GM12878 (cell line): ENCODE results near the gene LRR1. TPM values are rescaled to one million over a fixed set of nuclear protein-coding genes. Genes with fewer than 3 reads are reported as not detected.
"Not testable (repeated sequence)": the region's sequence is repeated elsewhere in the genome, so short reads cannot be mapped to it uniquely, and the experiment has no call there.

Experiments used
- ATAC-seq: fragments of 200-7000 bp; cut with Tn5 transposase; 3 replicates; pipeline ENCODE4 v1.9.1; 2020; ENCODE audit warnings: mild to moderate bottlenecking, moderate library complexity
- BruUV-seq: library from RNA; stranded (reverse); fragments of 400-500 nt; replicated peaks from 2 replicates; lab custom pipeline; 2021; lab: Mats Ljungman, UMichigan
- CTCF ChIA-PET: fragments of 300-600 bp; sonication (Branson Sonifier 250); formaldehyde crosslinking; extraction: SDS; loops from one replicate; lab custom pipeline; 2021; ENCODE audit warnings: inconsistent platforms; lab: Yijun Ruan, JAX
- POLR2A ChIA-PET: fragments of 350-600 bp; formaldehyde crosslinking; extraction: SDS; loops from one replicate; lab custom pipeline; 2021; ENCODE audit warnings: inconsistent platforms; lab: Charles Lee
- RAD21 ChIA-PET: fragments of 300-600 bp; sonication (Branson Sonifier 250); formaldehyde crosslinking; loops from one replicate; lab custom pipeline; 2023; ENCODE audit warnings: antibody characterized with exemption; ENCODE audit not compliant: unreplicated experiment; lab: Charles Lee
- SMC1A ChIA-PET: fragments of 300-600 bp; sonication (Branson Sonifier 250); formaldehyde crosslinking; loops from one replicate; lab custom pipeline; 2023; ENCODE audit not compliant: unreplicated experiment, uncharacterized antibody; lab: Charles Lee
- DNase-seq: peaks from one replicate; pipeline ENCODE4 v3.0.0-alpha.2; 2011; ENCODE audit warnings: low read depth, low spot score
- FAIRE-seq: peaks from 3 replicates; lab custom pipeline; 2011; peaks lifted over from hg19 to GRCh38; lab: Jason Lieb, UNC
- H2AFZ ChIP-seq: 2 replicates; pipeline ENCODE4 v1.6.0; 2011; ENCODE audit warnings: low read depth, low read length, control low read depth; ENCODE audit not compliant: control insufficient read depth
- H3K27ac ChIP-seq: 2 replicates; pipeline ENCODE4 v1.5.1; 2011; ENCODE audit warnings: control low read depth; ENCODE audit not compliant: control insufficient read depth, insufficient read depth
- H3K27me3 ChIP-seq, 2 experiments: replicated peaks in 1 of 2; 2 replicates each; pipeline versions ENCODE4 v1.6.0 to v1.6.1; 2011; ENCODE audit warnings: low read length in 1 of 2; ENCODE audit not compliant: control insufficient read depth in 2 of 2, insufficient read depth in 2 of 2
- H3K36me3 ChIP-seq, 2 experiments: 2 replicates each; pipeline ENCODE4 v1.5.1; 2011; ENCODE audit warnings: low read length in 1 of 2; ENCODE audit not compliant: control insufficient read depth in 2 of 2, insufficient read depth in 2 of 2
- H3K4me1 ChIP-seq: 2 replicates; pipeline ENCODE4 v1.6.1; 2011; ENCODE audit warnings: mild to moderate bottlenecking, low read length, moderate library complexity, mixed read lengths; ENCODE audit not compliant: control insufficient read depth, insufficient read depth
- H3K4me2 ChIP-seq: 2 replicates; pipeline ENCODE4 v1.6.0; 2011; ENCODE audit warnings: control low read depth; ENCODE audit not compliant: control insufficient read depth, insufficient read depth
- H3K4me3 ChIP-seq: fragments of 200-600 bp; sonication (generic); 2 replicates; pipeline ENCODE4 v1.5.1; 2016
- H3K79me2 ChIP-seq: 2 replicates; pipeline ENCODE4 v1.6.0; 2011; ENCODE audit warnings: low read length; ENCODE audit not compliant: control insufficient read depth, insufficient read depth
- H3K9ac ChIP-seq: 2 replicates; pipeline ENCODE4 v1.8.0; 2011; ENCODE audit warnings: low read length, control low read depth, mixed read lengths; ENCODE audit not compliant: control insufficient read depth, insufficient read depth
- H3K9me3 ChIP-seq: replicated peaks from 3 replicates; pipeline ENCODE4 v1.5.1; 2011; ENCODE audit warnings: mild to moderate bottlenecking, low read length; ENCODE audit not compliant: control insufficient read depth, insufficient read depth
- H4K20me1 ChIP-seq: 2 replicates; pipeline ENCODE4 v1.6.0; 2011; ENCODE audit not compliant: control insufficient read depth, insufficient read depth
- GABPA ChIP-seq: IDR thresholded peaks from 2 replicates; pipeline ENCODE4 v1.6.1; 2014; ENCODE audit warnings: antibody characterized with exemption, low read depth, mild to moderate bottlenecking, inconsistent platforms
- SMARCA5 ChIP-seq: fragments of 450-650 bp; IDR thresholded peaks from 2 replicates; pipeline ENCODE4 v1.6.1; 2017; ENCODE audit warnings: mild to moderate bottlenecking
- WGBS: methylation state at CpG from one replicate; pipeline ENCODE4 v1.1.6; 2016; ENCODE audit warnings: low lambda C conversion rate; ENCODE audit not compliant: insufficient replicate concordance, insufficient coverage; ENCODE audit errors: missing lambda C conversion rate; 5-methylcytosine and 5-hydroxymethylcytosine counted together
- in situ Hi-C: fragments of 300-500 bp; cut with MboI; formaldehyde crosslinking; loops from 9 replicates; pipeline ENCODE4 v1.14.3; 2018; ENCODE audit warnings: mixed read lengths
- intact Hi-C: fragments of 100-400 bp; cut with micrococcal nuclease; formaldehyde crosslinking; loops from one replicate; pipeline ENCODE4 v1.14.2; 2022; ENCODE audit not compliant: unreplicated experiment
- polyA plus RNA-seq, 11 experiments: library from polyadenylated mRNA; depleted of rRNA in 4 of 11; unstranded in 6 of 11; stranded (reverse) in 5 of 11; fragments of >200 nt; fragmentation: Nextera tagmentation in 4 of 11; fragmentation: Illumina TruSeq in 1 of 11; extraction: Ambion mirVana in 4 of 11; extraction: Trizol in 1 of 11; gene quantifications; 1 replicate in 1 of 11; 2 replicates in 10 of 11; pipeline versions ENCODE4 v1.2.1 to v1.2.3, GENCODE V29; 2011 to 2016; ENCODE audit warnings: inconsistent platforms in 2 of 11, missing spikeins in 2 of 11, low read depth in 1 of 11
- total RNA-seq, 4 experiments: library from RNA; depleted of rRNA in 3 of 4; stranded (reverse); fragments of >200 nt in 3 of 4; fragmentation: Illumina TruSeq in 1 of 4; extraction: Trizol in 1 of 4; gene quantifications; 2 replicates each; pipeline versions ENCODE4 v1.2.1 to v1.2.3, GENCODE V29; 2013 to 2021

LRR1 gene
- total and polyA plus RNA-seq, 10 of the 15 experiments (the other 5 are each of a cell fraction or from before 2014, with no cell fraction given), result 36.9 to 110 (median 53.1) TPM

DNA sequence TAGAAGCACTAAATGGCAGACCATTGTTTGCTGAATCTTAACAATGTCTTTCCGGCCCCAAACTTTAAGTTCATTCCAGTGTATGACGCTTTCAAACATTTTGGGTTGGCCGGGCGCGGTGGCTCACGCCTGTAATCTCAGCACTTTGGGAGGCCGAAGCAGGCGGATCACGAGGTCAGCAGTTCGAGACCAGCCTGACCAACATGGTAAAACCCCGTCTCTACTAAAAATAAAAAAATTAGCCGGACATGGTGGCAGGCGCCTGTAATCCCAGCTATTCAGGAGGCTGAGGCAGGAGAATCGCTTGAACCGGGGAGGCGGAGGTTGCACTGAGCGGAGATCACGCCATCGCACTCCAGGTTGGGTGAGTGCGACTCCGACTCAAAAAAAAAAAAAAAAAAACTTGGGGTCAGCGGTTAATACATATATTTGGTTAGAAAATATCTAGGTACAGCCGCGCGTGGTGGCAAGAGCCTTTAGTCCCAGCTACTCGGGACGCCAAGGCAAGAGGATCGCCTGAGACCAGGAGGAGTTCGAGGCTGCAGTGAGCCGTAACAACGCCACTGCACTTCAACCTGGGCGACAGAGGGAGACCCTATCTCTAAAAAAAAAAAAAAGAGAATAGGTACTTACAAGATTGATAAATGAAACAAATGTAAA is 13.6 kb upstream of the LRR1 start:
- peak; percentile 3; the same call in 1 of the 3 replicates for ATAC-seq
- peaks cover 2 to 17% of the 10 kb centered on the region in 2 experiments; a peak in 3 of 4 replicates for H3K36me3 ChIP-seq
- ChIA-PET SMC1A (interaction anchor here (0.8 to 2.8 kb wide), 10 partner anchors 12 to 691 kb away, joined by 3 to 11 read pairs (median 4); partner anchors contain the start of genes MGAT2, NEMF and RPL36AL), RAD21 (interaction anchor here (0.7 to 4.2 kb wide), 6 partner anchors 11 to 277 kb away, joined by 3 to 27 read pairs (median 15); partner anchors contain the start of genes LRR1, MGAT2 and RPL36AL), POLR2A (interaction anchor here (0.6 to 5.4 kb wide), 11 partner anchors 11 to 944 kb away, joined by 3 to 62 read pairs (median 5); partner anchors contain the start of genes LRR1, MGAT2 and RPL36AL)
- peaks cover 57% of the 10 kb centered on the region for H3K79me2 ChIP-seq
- WGBS, result under 1% methylated on average over 32 of the region's 32 CpGs
- DNase-seq, H3K4me1 ChIP-seq, in situ Hi-C loops, H4K20me1 ChIP-seq, H3K27me3 ChIP-seq: not testable (repeated sequence)
- TF ChIP-seq SMARCA5 (peak; percentile 42; the same call in 1 of the 2 replicates), GABPA (0 out of 2 replicates have a peak, but pooled peaks have one; percentile 8)
- TF ChIP-seq, all 136 proteins: peak for 2; not testable (repeated sequence) for 134
- not testable (repeated sequence) for BruUV-seq, H2AFZ ChIP-seq, H3K9me3 ChIP-seq
- Histone ChIP-seq H3K9ac (peak overlapping the region; percentile 99), H3K4me3 (peak overlapping the region; percentile 90), H3K4me2 (peak overlapping the region; percentile 41), H3K27ac (peak overlapping the region; percentile 99)
- intact Hi-C loops, result loop anchor here (5.0 kb wide), 1 partner anchor 123 kb away; no protein-coding TSS in a partner anchor
- FAIRE-seq, result peak; percentile 49
- CTCF ChIA-PET, result interaction anchor here (0.6 to 5.6 kb wide), 9 partner anchors 12 to 455 kb away, joined by 3 to 75 read pairs (median 5); partner anchors contain the start of genes LRR1, MGAT2 and RPL36AL
